PC-3 (cell line): ENCODE measurements around the gene PLAC8L1. TPM values are rescaled to one million over a fixed set of nuclear protein-coding genes. Genes with fewer than 3 reads are reported as not detected.

Experiments used
- ATAC-seq: fragments of 200-7000 bp; cut with Tn5 transposase; 2 replicates; pipeline ENCODE4 v1.9.1; 2020; ENCODE audit warnings: mild to moderate bottlenecking, moderate library complexity
- BruUV-seq: library from RNA; stranded (reverse); fragments of 400-500 nt; replicated peaks from 2 replicates; lab custom pipeline; 2021; lab: Mats Ljungman, UMichigan
- CTCF ChIA-PET: fragments of 300-600 bp; sonication (Branson Sonifier 250); formaldehyde crosslinking; loops from one replicate; lab custom pipeline; 2022; ENCODE audit warnings: antibody characterized with exemption; lab: Charles Lee
- POLR2A ChIA-PET: fragments of 300-600 bp; sonication (Branson Sonifier 250); formaldehyde crosslinking; loops from one replicate; lab custom pipeline; 2022; ENCODE audit warnings: antibody characterized with exemption; ENCODE audit not compliant: unreplicated experiment; lab: Charles Lee
- DNase-seq: peaks from one replicate; pipeline ENCODE4 v3.0.0-alpha.2; 2015
- H2AFZ ChIP-seq: fragments of 300-600 bp; sonication (generic); 2 replicates; pipeline ENCODE4 v1.6.0; 2016; ENCODE audit warnings: antibody characterized with exemption, low read length
- H3F3A ChIP-seq: fragments of 300-600 bp; sonication (generic); one replicate; pipeline ENCODE4 v1.6.0; 2017; ENCODE audit warnings: antibody characterized with exemption, low read length, control low read depth, mild to moderate bottlenecking; ENCODE audit not compliant: unreplicated experiment
- H3K27ac ChIP-seq: fragments of 300-600 bp; sonication (generic); 2 replicates; pipeline ENCODE4 v1.5.1; 2016; ENCODE audit warnings: mild to moderate bottlenecking, low read length
- H3K27me3 ChIP-seq: fragments of 300-600 bp; sonication (generic); 2 replicates; pipeline ENCODE4 v1.6.1; 2016; ENCODE audit warnings: low read length, mixed read lengths
- H3K36me3 ChIP-seq: fragments of 300-600 bp; sonication (generic); 2 replicates; pipeline ENCODE4 v1.6.1; 2016; ENCODE audit warnings: low read depth, mixed run types, low read length, mixed read lengths
- H3K4me1 ChIP-seq: fragments of 300-600 bp; sonication (generic); 2 replicates; pipeline ENCODE4 v1.5.1; 2016; ENCODE audit warnings: low read length; ENCODE audit not compliant: insufficient read depth
- H3K4me2 ChIP-seq: fragments of 300-600 bp; sonication (generic); 2 replicates; pipeline ENCODE4 v1.6.0; 2016; ENCODE audit warnings: low read length
- H3K4me3 ChIP-seq: fragments of 300-600 bp; sonication (generic); 2 replicates; pipeline ENCODE4 v1.5.1; 2016; ENCODE audit warnings: mild to moderate bottlenecking, low read length, mixed read lengths
- H3K79me2 ChIP-seq: fragments of 300-600 bp; sonication (generic); 2 replicates; pipeline ENCODE4 v1.6.1; 2017; ENCODE audit warnings: low read length, mixed read lengths
- H3K9ac ChIP-seq: fragments of 300-600 bp; sonication (generic); 2 replicates; pipeline ENCODE4 v1.6.0; 2016; ENCODE audit warnings: mild to moderate bottlenecking, low read length
- H3K9me2 ChIP-seq: fragments of 300-600 bp; sonication (generic); replicated peaks from 2 replicates; pipeline ENCODE4 v1.6.1; 2016; ENCODE audit warnings: mixed run types, low read length, mixed read lengths
- H3K9me3 ChIP-seq: fragments of 300-600 bp; sonication (generic); 2 replicates; pipeline ENCODE4 v1.6.1; 2016; ENCODE audit warnings: low read length, mixed read lengths
- H4K20me1 ChIP-seq: fragments of 300-600 bp; sonication (generic); 2 replicates; pipeline ENCODE4 v1.6.1; 2016; ENCODE audit warnings: low read length, mixed read lengths
- CTCF ChIP-seq: fragments of 300-600 bp; sonication (generic); conservative IDR thresholded peaks from 2 replicates; pipeline ENCODE4 v1.5.1; 2017; ENCODE audit warnings: antibody characterized with exemption, low read depth, mild to moderate bottlenecking, low read length
- EZH2 ChIP-seq: fragments of 300-600 bp; sonication (generic); IDR thresholded peaks from one replicate; pipeline ENCODE4 v1.6.1; 2017; ENCODE audit warnings: antibody characterized with exemption, mild to moderate bottlenecking, low read length; ENCODE audit not compliant: unreplicated experiment
- EZH2phosphoT487 ChIP-seq: fragments of 300-600 bp; sonication (generic); IDR thresholded peaks from 2 replicates; pipeline ENCODE4 v1.6.1; 2018; ENCODE audit warnings: mild to moderate bottlenecking, antibody characterized with exemption, low read length, borderline replicate concordance
- intact Hi-C: fragments of 100-400 bp; cut with micrococcal nuclease; formaldehyde crosslinking; loops from 2 replicates; pipeline ENCODE4 v1.9.0; 2023
- total RNA-seq: library from RNA; depleted of rRNA; stranded (reverse); fragments of >200 nt; gene quantifications from 2 replicates; pipeline ENCODE4 v1.2.3, GENCODE V29; 2014

PLAC8L1 gene
- total RNA-seq, 1 experiment from 2014 or later, result 0.95 TPM

GRCh38 chr5:146112476-146112875 lies 7.1 kb upstream of the PLAC8L1 start:
- H3K36me3 ChIP-seq, result peaks cover 22% of the 10 kb centered on the region
- no peaks in the 10 kb centered on the region for H3K4me1 ChIP-seq
- H3K4me3 ChIP-seq, result no peak overlapping the region
- no peak overlapping the region for H3K9ac ChIP-seq
- H3F3A ChIP-seq, result no peaks in the 10 kb centered on the region
- DNase-seq (no peak), ATAC-seq (no peak)
- intact Hi-C loops, result no loop called here
- no TSS peak for BruUV-seq
- no peaks in the 10 kb centered on the region for H3K27me3 ChIP-seq
- ChIA-PET POLR2A (no interaction called here), CTCF (no interaction called here)
- H3K9me2 ChIP-seq, result no peaks in the 10 kb centered on the region
- no peaks in the 10 kb centered on the region for H3K9me3 ChIP-seq
- TF ChIP-seq EZH2 (no peak), CTCF (no peak), EZH2phosphoT487 (no peak)
- no peak overlapping the region for H2AFZ ChIP-seq
- no peak overlapping the region for H3K27ac ChIP-seq
- no peaks in the 10 kb centered on the region for H3K79me2 ChIP-seq
- no peak overlapping the region for H3K4me2 ChIP-seq
- H4K20me1 ChIP-seq, result no peaks in the 10 kb centered on the region

- POLR2A ChIA-PET, result no interaction called here
- intact Hi-C loops, result no loop called here
Measured at GRCh38 chr5:146111409-146111808, 6.0 kb upstream of the PLAC8L1 start.

More at GRCh38 chr5:146111409-146111808, 6.0 kb upstream of the PLAC8L1 start:
- no peak overlapping the region for H3K4me3 ChIP-seq
- DNase-seq (no peak), ATAC-seq (no peak)
- no peak overlapping the region for H3K9ac ChIP-seq
- CTCF ChIA-PET, result no interaction called here
- no peak overlapping the region for H3K4me2 ChIP-seq
- H3F3A ChIP-seq, result no peaks in the 10 kb centered on the region
- no peak for TF ChIP-seq EZH2
- TF ChIP-seq CTCF, result no peak
- TF ChIP-seq EZH2phosphoT487, result no peak
- no peaks in the 10 kb centered on the region for H3K9me3 ChIP-seq
- no peaks in the 10 kb centered on the region for H3K9me2 ChIP-seq
- no peaks in the 10 kb centered on the region for H3K79me2 ChIP-seq
- no peaks in the 10 kb centered on the region for H3K4me1 ChIP-seq
- H4K20me1 ChIP-seq, result no peaks in the 10 kb centered on the region
- no peak overlapping the region for H2AFZ ChIP-seq
- peaks cover 15% of the 10 kb centered on the region; the same call in 1 of the 2 replicates for H3K36me3 ChIP-seq
- H3K27ac ChIP-seq, result no peak overlapping the region
- H3K27me3 ChIP-seq, result no peaks in the 10 kb centered on the region
- BruUV-seq, result no TSS peak
